SKM-1 (cell line): ENCODE results near the gene PLCB1.
"Not testable (repeated sequence)": the region's sequence is repeated elsewhere in the genome, so short reads cannot be mapped to it uniquely, and the experiment has no call there.

ENCODE experiments used
- DNase-seq: peaks from one replicate; lab custom pipeline; 2025; ENCODE audit not compliant: unreplicated experiment; lab: John Stamatoyannopoulos, UW

The PLCB1 gene

GRCh38 chr20:8803065-8803464 lies 671.0 kb downstream of the PLCB1 start:
- DNase-seq = no peak

GRCh38 chr20:8803941-8804340 lies 671.9 kb downstream of the PLCB1 start:
- no peak for DNase-seq

- DNase-seq = no peak
These were observed 673.8 kb downstream of the PLCB1 start for GRCh38 chr20:8805737-8806442.

GRCh38 chr20:8807480-8808201 lies 675.6 kb downstream of the PLCB1 start:
- no peak for DNase-seq

- DNase-seq = no peak
These were observed 676.1 kb downstream of the PLCB1 start for GRCh38 chr20:8808202-8808535.

GRCh38 chr20:8809107-8809953 lies 677.3 kb downstream of the PLCB1 start:
- DNase-seq = no peak

- no peak for DNase-seq
These were observed 679.9 kb downstream of the PLCB1 start for GRCh38 chr20:8811801-8812594.

- no peak for DNase-seq
These were observed 680.8 kb downstream of the PLCB1 start for GRCh38 chr20:8812817-8813216.

GRCh38 chr20:8815208-8815607 lies 683.1 kb downstream of the PLCB1 start:
- DNase-seq = no peak

GRCh38 chr20:8829256-8829655 lies 697.2 kb downstream of the PLCB1 start:
- no peak for DNase-seq

GRCh38 chr20:8834294-8834693 lies 702.2 kb downstream of the PLCB1 start:
- not testable (repeated sequence) for DNase-seq

- DNase-seq = no peak
These were observed 702.8 kb downstream of the PLCB1 start for GRCh38 chr20:8834851-8835250.

- DNase-seq = no peak
These were observed 705.3 kb downstream of the PLCB1 start for GRCh38 chr20:8837396-8837795.

- no peak for DNase-seq
These were observed 710.5 kb downstream of the PLCB1 start for GRCh38 chr20:8842525-8842924.

- no peak for DNase-seq
These were observed 712.1 kb downstream of the PLCB1 start for GRCh38 chr20:8844179-8844578.

GRCh38 chr20:8849990-8850389 lies 717.9 kb downstream of the PLCB1 start:
- no peak for DNase-seq

GRCh38 chr20:8851446-8851845 lies 719.4 kb downstream of the PLCB1 start:
- no peak for DNase-seq

- not testable (repeated sequence) for DNase-seq
These were observed 719.9 kb downstream of the PLCB1 start for GRCh38 chr20:8851919-8852318.

- not testable (repeated sequence) for DNase-seq
These were observed 721.1 kb downstream of the PLCB1 start for GRCh38 chr20:8853211-8853610.

- no peak for DNase-seq
These were observed 721.8 kb downstream of the PLCB1 start for GRCh38 chr20:8853805-8854338.

GRCh38 chr20:8854571-8854970 lies 722.5 kb downstream of the PLCB1 start:
- no peak for DNase-seq
